ENCODE data around the gene GFER.

- TF ChIP-seq, protein P1, sequence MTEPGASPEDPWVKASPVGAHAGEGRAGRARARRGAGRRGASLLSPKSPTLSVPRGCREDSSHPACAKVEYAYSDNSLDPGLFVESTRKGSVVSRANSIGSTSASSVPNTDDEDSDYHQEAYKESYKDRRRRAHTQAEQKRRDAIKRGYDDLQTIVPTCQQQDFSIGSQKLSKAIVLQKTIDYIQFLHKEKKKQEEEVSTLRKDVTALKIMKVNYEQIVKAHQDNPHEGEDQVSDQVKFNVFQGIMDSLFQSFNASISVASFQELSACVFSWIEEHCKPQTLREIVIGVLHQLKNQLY (CRISPR knock-in tag; IDR thresholded peaks at IDR 0.05), result no peak
- TF ChIP-seq CREB1 (CRISPR knock-in tag; IDR thresholded peaks at IDR 0.05), result no peak
- no peak for TF ChIP-seq CTCF (IDR thresholded peaks at IDR 0.05)
- TF ChIP-seq NR2C2 (CRISPR knock-in tag; IDR thresholded peaks at IDR 0.05), result no peak
- TF ChIP-seq, protein P2, sequence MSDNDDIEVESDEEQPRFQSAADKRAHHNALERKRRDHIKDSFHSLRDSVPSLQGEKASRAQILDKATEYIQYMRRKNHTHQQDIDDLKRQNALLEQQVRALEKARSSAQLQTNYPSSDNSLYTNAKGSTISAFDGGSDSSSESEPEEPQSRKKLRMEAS (CRISPR knock-in tag; IDR thresholded peaks at IDR 0.05), result no peak
- TF ChIP-seq ZNF512 (CRISPR knock-in tag; IDR thresholded peaks at IDR 0.05; ENCODE audit: borderline replicate concordance), result no peak
- no peak for TF ChIP-seq USF2 (CRISPR knock-in tag; IDR thresholded peaks at IDR 0.05)
- no peak for TF ChIP-seq ZNF396 (CRISPR knock-in tag; IDR thresholded peaks at IDR 0.05; ENCODE audit: borderline replicate concordance)
- TF ChIP-seq ZNF138 (CRISPR knock-in tag; conservative IDR thresholded peaks at IDR 0.05), result no peak
- no peak for TF ChIP-seq SMAD4 (CRISPR knock-in tag; IDR thresholded peaks at IDR 0.05)
- no peak for TF ChIP-seq ETV6 (CRISPR knock-in tag; IDR thresholded peaks at IDR 0.05)
- TF ChIP-seq, protein P3, sequence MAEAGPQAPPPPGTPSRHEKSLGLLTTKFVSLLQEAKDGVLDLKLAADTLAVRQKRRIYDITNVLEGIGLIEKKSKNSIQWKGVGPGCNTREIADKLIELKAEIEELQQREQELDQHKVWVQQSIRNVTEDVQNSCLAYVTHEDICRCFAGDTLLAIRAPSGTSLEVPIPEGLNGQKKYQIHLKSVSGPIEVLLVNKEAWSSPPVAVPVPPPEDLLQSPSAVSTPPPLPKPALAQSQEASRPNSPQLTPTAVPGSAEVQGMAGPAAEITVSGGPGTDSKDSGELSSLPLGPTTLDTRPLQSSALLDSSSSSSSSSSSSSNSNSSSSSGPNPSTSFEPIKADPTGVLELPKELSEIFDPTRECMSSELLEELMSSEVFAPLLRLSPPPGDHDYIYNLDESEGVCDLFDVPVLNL (CRISPR knock-in tag; IDR thresholded peaks at IDR 0.05; ENCODE audit: borderline replicate concordance, low read depth), result no peak
- TF ChIP-seq FOXP1 (CRISPR knock-in tag; IDR thresholded peaks at IDR 0.05; ENCODE audit: borderline replicate concordance), result no peak
Measured at GRCh38 chr16:2028146-2028545, 44.2 kb downstream of the GFER start.
